ENCODE data around the gene DOCK3. TPM values are rescaled to one million over a fixed set of nuclear protein-coding genes. Genes with fewer than 3 reads are reported as not detected.
"Not testable (repeated sequence)": the region's sequence is repeated elsewhere in the genome, so short reads cannot be mapped to it uniquely, and the experiment has no call there.

Gene DOCK3
- total and polyA plus RNA-seq, 2 donors, result 0.66 to 1.7 TPM

DNA sequence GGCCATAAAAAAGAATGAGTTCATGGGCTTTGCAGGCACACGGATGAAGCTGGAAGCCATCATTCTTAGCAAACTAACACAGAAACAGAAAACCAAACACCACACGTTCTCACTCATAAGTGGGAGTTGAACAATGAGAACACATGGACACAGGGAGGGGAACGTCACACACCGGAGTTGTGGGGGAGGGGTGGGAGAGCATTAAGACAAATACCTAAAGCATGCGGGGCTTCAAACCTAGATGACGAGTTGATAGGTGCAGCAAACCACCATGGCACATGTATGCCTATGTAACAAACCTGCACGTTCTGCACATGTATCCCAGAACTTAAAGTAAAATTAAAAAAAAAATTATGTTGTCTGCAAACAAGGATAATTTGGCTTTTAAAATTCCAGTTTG lies 200.1 kb downstream of the DOCK3 start:
- not testable (repeated sequence) for H3K36me3 ChIP-seq (ENCODE audit: insufficient read depth); H3K27ac ChIP-seq (ENCODE audit: low read depth); DNase-seq (ENCODE audit: extremely low spot score); H3K4me1 ChIP-seq (ENCODE audit: insufficient read depth); H3K4me3 ChIP-seq (ENCODE audit: low read depth, low read length)
- 53% methylated on average over 7 of the region's 7 CpGs for WGBS

DNA sequence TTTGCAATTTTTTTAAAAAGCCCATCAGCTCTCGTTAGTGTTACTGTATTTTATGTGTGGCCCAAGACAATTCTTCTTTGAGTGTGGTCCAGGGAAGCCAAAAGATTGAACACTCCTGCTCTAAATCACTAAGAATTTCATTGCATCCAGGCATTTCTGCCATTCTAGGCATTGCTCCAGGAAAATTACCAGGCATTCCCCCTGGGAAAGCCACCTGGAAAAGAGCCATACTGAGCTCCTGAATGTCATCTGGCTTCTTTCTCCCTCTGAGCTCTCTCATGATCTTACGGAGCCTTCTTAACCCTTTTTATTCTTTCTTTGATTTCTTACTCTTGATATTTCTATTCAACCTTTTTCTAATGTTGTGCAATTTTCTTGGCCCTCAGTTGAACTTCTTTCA lies 202.2 kb downstream of the DOCK3 start:
- Histone ChIP-seq H3K36me3 (ENCODE audit: insufficient read depth) (no peaks in the 10 kb centered on the region), H3K4me3 (ENCODE audit: low read depth, low read length) (no peak overlapping the region), H3K27ac (ENCODE audit: low read depth) (no peak overlapping the region), H3K4me1 (ENCODE audit: insufficient read depth) (no peaks in the 10 kb centered on the region)
- DNase-seq (ENCODE audit: extremely low spot score), result no peak
- 34% methylated on average over 2 of the region's 2 CpGs for WGBS

DNA sequence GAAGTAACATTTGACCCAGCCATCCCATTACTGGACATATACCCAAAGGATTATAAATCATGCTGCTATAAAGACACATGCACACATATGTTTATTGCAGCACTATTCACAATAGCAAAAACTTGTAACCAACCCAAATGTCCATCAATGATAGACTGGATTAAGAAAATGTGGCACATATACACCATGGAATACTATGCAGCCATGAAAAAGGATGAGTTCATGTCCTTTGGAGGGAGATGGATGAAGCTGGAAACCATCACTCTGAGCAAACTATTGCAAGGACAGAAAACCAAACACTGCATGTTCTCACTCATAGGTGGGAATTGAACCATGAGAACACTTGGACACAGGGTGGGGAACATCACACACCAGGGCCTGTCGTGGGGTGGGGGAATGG lies 208.0 kb downstream of the DOCK3 start:
- not testable (repeated sequence) for H3K4me1 ChIP-seq (ENCODE audit: insufficient read depth); DNase-seq (ENCODE audit: extremely low spot score)
- 87% methylated on average over 1 of the region's 1 CpG for WGBS

DNA sequence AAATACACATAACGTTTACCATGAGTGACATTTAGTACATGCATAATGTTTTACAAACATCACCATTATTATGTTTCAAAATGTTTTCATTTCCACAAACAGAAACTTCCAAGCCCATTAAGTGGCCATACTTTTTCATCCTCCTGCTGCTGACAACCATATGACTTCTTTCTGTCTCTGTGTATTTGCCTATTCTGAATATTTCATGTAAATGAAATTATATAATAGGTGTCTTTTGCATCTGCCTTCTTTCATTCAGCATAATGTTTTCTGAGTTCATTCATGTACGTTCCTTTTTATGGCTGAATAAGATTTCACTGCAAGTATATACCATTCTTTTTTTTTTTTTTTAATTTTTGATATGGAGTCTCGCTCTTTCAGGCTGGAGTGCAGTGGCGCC lies 209.0 kb downstream of the DOCK3 start:
- Histone ChIP-seq H3K36me3 (ENCODE audit: insufficient read depth) (no peaks in the 10 kb centered on the region), H3K4me1 (ENCODE audit: insufficient read depth) (no peaks in the 10 kb centered on the region), H3K4me3 (ENCODE audit: low read depth, low read length) (no peak overlapping the region), H3K27ac (ENCODE audit: low read depth) (no peak overlapping the region)
- WGBS, result 91% methylated on average over 4 of the region's 4 CpGs
- DNase-seq (ENCODE audit: extremely low spot score), result no peak

More for the DNA sequence above, 208.0 kb downstream of the DOCK3 start:
- not testable (repeated sequence) for H3K4me3 ChIP-seq (ENCODE audit: low read depth, low read length); H3K27ac ChIP-seq (ENCODE audit: low read depth); H3K36me3 ChIP-seq (ENCODE audit: insufficient read depth)

DNA sequence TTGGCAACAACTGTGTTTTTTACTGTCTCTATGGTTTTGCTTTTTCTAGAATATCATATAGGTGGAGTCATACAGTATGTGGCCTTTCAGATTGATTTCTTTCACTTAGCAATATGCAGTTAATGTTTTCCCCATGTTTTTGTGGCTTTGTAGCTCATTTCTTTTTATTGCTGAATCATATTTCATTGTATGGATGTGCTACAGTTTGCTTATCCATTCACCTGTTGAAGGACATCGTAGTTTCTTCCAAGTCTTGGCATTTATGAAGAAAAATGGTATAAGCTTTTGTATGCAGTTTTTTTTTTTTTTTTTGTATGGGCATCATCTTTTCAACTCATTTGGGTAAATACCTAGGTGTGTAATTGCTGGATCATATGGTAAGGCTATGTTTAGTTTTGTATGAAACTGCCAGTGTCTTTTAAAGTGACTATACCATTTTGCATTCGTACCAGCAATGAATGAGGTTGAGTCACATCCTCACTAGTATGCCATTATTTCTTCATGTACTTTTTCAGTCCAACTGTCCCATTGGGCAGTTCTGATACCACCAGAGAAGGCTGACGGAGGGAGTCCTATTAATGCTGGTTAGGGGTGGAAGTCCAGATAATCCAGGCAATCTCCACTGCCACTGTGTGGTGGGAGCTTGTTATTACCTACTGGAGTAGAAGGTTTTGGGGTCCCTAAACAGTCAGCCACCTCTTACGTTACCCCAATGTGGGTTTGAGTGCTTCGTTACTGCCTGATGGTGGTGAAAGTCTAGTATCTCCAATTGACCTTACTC lies 210.5 kb downstream of the DOCK3 start:
- Histone ChIP-seq H3K27ac (ENCODE audit: low read depth) (no peak overlapping the region), H3K4me1 (ENCODE audit: insufficient read depth) (no peaks in the 10 kb centered on the region), H3K4me3 (ENCODE audit: low read depth, low read length) (no peak overlapping the region), H3K36me3 (ENCODE audit: insufficient read depth) (no peaks in the 10 kb centered on the region)
- WGBS, result 51% methylated on average over 5 of the region's 5 CpGs
- no peak for DNase-seq (ENCODE audit: extremely low spot score)

DNA sequence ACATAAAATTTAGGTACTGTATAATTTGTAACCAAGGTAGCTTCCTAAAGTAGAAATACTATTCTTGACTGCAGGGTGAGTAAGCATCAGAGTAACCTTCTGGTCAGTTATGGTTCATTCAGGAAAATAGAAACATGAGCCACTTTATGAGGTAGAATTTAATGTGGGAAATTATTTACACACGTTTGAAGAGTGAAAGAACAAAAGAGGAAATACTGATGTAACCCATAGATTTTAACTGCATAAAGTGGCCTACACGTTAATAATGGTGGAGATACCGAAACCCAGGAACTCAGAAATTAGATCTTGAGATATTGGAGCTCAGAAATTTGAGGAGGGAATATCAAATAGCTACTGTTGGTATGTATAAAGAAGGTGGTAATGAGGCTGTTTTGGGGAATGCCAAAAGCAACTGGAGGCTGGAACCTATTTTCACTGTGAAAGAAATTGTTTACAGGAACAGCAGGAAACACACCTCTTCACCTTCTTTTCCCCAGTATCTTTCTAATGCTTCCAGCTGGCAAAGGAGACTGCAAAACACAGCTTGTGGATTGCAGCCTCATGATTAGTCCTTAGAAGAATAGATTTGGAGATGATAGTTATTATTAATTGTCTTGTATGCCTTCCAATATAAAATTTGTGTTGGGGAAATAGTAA lies 216.1 kb downstream of the DOCK3 start:
- WGBS, result 23% methylated on average over 3 of the region's 3 CpGs
- H3K4me1 ChIP-seq (ENCODE audit: insufficient read depth), result no peaks in the 10 kb centered on the region
- H3K4me3 ChIP-seq (ENCODE audit: low read depth, low read length), result no peak overlapping the region
- no peak overlapping the region for H3K27ac ChIP-seq (ENCODE audit: low read depth)
- DNase-seq (ENCODE audit: extremely low spot score), result no peak
- H3K36me3 ChIP-seq (ENCODE audit: insufficient read depth), result no peaks in the 10 kb centered on the region

DNA sequence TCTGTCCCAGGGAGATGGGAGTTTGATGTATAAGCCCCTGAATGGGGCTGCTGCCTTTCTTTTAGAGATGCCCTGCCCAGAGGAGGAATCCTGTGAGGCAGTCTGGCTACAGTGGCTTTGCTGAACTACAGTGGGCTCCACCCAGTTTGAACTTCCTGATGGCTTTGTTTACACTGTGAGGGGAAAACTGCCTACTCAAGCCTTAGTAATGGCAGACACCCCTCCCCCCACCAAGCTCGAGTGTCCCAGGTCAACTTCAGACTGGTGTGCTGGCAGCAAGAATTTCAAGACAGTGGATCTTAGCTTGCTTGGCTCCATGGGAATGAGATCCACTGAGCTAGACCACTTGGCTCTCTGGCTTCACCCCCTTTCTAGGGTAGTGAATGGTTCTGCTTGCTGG lies 226.4 kb downstream of the DOCK3 start:
- H3K27ac ChIP-seq (ENCODE audit: low read depth); DNase-seq (ENCODE audit: extremely low spot score); H3K4me1 ChIP-seq (ENCODE audit: insufficient read depth); H3K4me3 ChIP-seq (ENCODE audit: low read depth, low read length); H3K36me3 ChIP-seq (ENCODE audit: insufficient read depth): not testable (repeated sequence)
- 9% methylated on average over 1 of the region's 1 CpG for WGBS

DNA sequence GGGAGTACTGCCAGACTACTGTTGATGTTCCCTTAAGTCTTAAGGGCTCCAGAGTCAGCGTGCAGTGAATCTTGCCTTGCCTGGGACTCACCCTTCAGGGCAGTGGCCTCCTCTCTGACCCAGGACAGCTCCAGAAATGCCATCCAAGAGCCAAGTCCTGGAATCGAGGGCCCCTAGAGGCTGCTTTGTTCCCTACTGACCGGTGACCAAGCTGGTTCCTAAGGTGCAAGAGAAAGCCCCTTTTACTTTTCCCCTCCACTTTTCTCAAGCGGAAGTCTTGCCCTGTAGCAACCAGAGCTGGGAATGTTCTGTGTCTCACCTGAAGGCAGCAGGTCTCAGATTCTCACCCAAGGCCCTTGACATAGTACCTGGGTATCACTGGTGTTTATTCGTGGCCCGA lies 238.0 kb downstream of the DOCK3 start:
- H3K4me1 ChIP-seq (ENCODE audit: insufficient read depth), result no peaks in the 10 kb centered on the region
- H3K27ac ChIP-seq (ENCODE audit: low read depth), result no peak overlapping the region
- DNase-seq (ENCODE audit: extremely low spot score), result no peak
- no peaks in the 10 kb centered on the region for H3K36me3 ChIP-seq (ENCODE audit: insufficient read depth)
- WGBS, result 83% methylated on average over 6 of the region's 6 CpGs
- H3K4me3 ChIP-seq (ENCODE audit: low read depth, low read length), result no peak overlapping the region

DNA sequence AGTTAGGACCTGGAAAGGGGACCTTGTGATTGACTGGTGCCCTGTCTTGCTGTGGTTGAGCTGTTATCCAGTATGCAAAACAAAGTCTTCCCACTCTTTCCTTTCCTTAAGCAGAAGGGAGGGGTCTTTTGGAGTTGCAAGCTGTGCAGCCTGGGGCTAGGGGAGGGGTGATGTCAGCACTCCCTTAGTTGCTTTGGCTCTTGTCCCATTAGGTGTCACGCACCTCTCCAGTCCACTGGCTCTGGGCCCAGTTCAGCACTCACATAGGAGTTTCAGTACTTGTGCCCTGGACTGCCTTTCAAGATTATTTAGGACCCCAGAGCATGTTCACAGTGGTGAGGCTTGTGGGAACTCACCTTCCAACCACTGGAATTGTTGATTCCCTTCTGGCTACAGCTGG lies 238.5 kb downstream of the DOCK3 start:
- no peak overlapping the region for H3K4me3 ChIP-seq (ENCODE audit: low read depth, low read length)
- H3K36me3 ChIP-seq (ENCODE audit: insufficient read depth), result no peaks in the 10 kb centered on the region
- H3K4me1 ChIP-seq (ENCODE audit: insufficient read depth), result no peaks in the 10 kb centered on the region
- H3K27ac ChIP-seq (ENCODE audit: low read depth), result no peak overlapping the region
- 29% methylated on average over 1 of the region's 1 CpG for WGBS
- no peak for DNase-seq (ENCODE audit: extremely low spot score)

DNA sequence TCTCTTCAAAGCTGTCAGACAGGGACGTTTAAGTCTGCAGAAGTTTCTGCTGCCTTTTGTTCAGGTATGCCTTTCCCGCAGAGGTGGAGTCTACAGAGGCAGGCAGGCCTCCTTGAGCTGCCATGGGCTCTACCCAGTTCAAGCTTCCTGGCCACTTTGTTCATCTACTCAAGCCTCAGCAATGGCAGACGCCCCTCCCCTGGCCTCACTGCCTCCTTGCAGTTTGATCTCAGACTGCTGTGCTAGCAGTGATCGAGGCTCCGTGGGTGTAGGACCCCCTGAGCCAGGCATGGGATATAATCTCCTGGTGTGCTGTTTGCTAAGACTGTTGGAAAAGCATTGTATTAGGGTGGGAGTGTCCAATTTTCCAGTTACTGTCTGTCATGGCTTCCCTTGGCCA lies 247.3 kb downstream of the DOCK3 start:
- H3K4me1 ChIP-seq (ENCODE audit: insufficient read depth); DNase-seq (ENCODE audit: extremely low spot score); H3K27ac ChIP-seq (ENCODE audit: low read depth); H3K36me3 ChIP-seq (ENCODE audit: insufficient read depth); H3K4me3 ChIP-seq (ENCODE audit: low read depth, low read length): not testable (repeated sequence)
- 87% methylated on average over 5 of the region's 5 CpGs for WGBS

DNA sequence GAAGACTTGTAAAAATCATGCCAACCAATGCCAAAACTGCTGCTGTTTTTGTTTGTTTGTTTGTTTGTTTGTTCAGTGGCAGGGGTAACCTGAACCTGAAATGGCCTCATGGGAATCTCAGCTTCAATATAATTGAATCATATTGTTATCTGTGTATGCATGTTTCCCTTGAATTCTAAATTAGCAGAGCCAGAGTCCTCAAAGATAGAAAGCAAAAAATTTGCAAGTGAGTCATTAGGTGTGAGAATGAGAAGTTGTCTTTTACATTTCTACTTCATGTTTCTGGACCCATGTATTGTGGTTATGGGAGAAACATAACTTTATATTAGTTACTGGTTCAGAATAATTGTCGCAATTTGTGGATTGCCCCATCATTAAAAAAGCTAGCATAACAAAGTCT lies 249.2 kb downstream of the DOCK3 start:
- Histone ChIP-seq H3K36me3 (ENCODE audit: insufficient read depth) (no peaks in the 10 kb centered on the region), H3K4me3 (ENCODE audit: low read depth, low read length) (no peak overlapping the region), H3K27ac (ENCODE audit: low read depth) (no peak overlapping the region), H3K4me1 (ENCODE audit: insufficient read depth) (no peaks in the 10 kb centered on the region)
- 97% methylated on average over 1 of the region's 1 CpG for WGBS
- no peak for DNase-seq (ENCODE audit: extremely low spot score)

DNA sequence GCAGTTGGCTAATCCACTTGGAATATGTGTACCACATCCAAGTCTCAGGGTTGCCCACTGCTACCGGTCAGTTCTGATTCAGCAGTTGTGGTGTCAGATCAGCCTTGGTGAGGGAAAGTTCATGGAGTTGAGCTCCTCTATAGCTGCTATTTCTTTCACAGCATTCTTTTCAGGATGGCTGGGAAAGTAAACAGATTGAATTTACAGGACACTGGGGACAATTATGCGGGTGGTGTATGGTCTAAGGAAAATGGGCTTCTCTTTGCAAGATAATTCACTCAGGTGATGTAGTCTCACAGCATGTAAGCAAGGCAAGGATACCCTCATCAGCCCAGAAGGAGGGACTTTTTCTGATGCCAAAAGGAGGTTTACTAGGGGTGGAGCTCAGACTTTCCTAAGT lies 249.9 kb downstream of the DOCK3 start:
- H3K4me3 ChIP-seq (ENCODE audit: low read depth, low read length), result no peak overlapping the region

DNA sequence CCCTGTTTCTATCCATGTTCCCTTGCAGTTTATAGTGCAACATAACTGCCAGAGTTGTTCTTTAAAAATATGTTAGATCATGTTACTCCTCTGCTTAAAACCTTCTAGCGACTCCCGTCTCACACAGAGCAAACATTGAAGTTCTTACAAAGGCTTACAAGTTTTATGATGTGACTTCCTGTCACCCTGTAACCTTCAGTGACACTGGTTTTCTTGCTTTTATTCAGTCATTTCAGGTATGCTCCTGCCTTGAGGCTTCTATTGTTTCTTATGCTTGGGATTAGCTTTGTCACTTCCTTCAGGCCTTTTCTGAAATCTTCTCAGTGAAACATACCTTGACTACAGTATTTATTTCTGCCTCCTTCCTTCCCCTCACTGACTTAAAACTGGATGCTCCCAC lies 252.1 kb downstream of the DOCK3 start:
- no peaks in the 10 kb centered on the region for H3K4me1 ChIP-seq (ENCODE audit: insufficient read depth)
- no peak overlapping the region for H3K27ac ChIP-seq (ENCODE audit: low read depth)
- no peak overlapping the region for H3K4me3 ChIP-seq (ENCODE audit: low read depth, low read length)
- DNase-seq (ENCODE audit: extremely low spot score), result no peak
- no peaks in the 10 kb centered on the region for H3K36me3 ChIP-seq (ENCODE audit: insufficient read depth)
- WGBS, result 8% methylated on average over 2 of the region's 2 CpGs

More for the DNA sequence above, 249.9 kb downstream of the DOCK3 start:
- DNase-seq (ENCODE audit: extremely low spot score), result no peak
- no peaks in the 10 kb centered on the region for H3K36me3 ChIP-seq (ENCODE audit: insufficient read depth)
- 71% methylated on average over 2 of the region's 2 CpGs for WGBS
- H3K4me1 ChIP-seq (ENCODE audit: insufficient read depth), result no peaks in the 10 kb centered on the region
- H3K27ac ChIP-seq (ENCODE audit: low read depth), result no peak overlapping the region

DNA sequence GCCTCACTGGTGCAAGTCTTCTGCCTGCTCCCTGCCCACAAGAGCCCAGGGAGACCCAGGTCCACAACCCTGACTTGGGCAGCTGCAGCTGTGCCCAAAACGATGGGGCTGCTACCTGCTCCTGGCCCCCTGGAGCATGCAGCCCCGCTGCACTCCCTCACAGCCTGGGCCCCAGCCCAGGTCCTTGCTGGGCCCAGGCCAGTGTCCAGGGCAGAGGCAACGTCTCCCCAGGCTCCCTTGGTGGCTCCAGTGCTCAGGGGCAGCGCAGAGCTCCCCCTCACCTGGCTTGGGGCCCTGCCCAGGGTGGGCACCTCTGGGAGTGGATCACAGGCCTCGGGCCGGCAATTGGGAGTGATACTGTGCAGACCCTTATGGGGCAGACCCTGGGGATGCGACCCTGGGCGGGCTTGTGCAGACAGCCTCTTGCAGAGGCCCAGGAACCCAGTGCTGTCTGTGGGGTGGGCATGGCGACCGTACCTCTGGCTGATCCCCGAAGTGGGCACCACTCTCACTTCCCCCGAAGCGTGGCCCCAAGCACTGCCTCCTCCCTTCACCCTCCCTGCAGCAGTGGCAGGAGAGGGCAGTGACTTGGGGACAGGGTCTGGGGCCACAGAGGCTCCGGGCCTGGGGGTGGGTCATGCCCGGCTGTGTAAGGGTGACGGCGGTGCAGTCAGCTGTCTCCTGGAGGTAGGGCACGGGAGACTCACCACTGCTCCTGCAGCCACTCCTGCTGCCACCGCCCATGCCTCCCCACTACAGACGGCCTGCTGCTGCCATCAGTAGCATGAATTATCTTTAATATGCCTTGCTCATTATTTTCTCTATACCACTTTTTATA lies 255.9 kb downstream of the DOCK3 start:
- WGBS, result 85% methylated on average over 20 of the region's 20 CpGs

More for the DNA sequence above, 255.9 kb downstream of the DOCK3 start:
- Histone ChIP-seq H3K4me3 (ENCODE audit: low read depth, low read length) (no peak overlapping the region), H3K36me3 (ENCODE audit: insufficient read depth) (no peaks in the 10 kb centered on the region), H3K27ac (ENCODE audit: low read depth) (no peak overlapping the region), H3K4me1 (ENCODE audit: insufficient read depth) (no peaks in the 10 kb centered on the region)
- no peak for DNase-seq (ENCODE audit: extremely low spot score)

Data from urinary bladder (tissue), 4 donors.